ENCODE results near the gene IER3. TPM values are rescaled to one million over a fixed set of nuclear protein-coding genes. Genes with fewer than 3 reads are reported as not detected.

IER3 gene
- total and polyA plus RNA-seq, 9 of the 15 experiments (the other 6 are each of a cell fraction or from before 2014, with no cell fraction given): 1.5 to 30.0 (median 11.5) TPM

DNA sequence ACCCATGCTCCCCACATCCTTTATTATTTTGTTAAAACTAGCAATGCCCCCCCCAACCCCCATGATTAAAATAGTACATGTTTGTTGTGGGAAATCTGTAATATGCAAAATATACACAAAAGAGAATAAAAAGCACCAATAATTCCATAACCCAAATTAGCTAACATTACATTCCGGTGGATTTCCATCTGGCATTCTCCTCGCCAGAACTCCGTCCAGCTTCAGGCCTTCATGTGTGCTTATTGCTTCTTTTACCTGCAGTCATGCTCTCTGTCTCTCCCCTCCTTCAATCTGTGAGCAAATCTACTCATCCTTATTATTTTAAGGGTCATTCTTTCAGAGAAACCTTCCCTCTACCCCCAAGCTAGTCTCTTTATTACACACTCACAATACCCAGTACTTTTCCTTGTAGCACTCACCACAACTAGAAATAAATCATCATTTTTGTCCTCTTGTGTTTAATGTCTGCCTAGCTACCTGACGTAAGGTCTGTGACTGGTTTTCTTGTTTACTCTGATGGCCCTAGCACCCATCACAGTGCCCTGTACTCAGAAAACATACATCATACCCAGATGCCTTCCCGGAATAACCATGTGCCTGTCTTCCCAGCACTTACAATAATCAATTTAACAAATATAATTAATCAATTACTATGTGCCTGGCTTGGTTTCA, 25.6 kb upstream of the IER3 start (continued):
- no peak for TF ChIP-seq TRIM25 (IDR thresholded peaks at IDR 0.05; ENCODE audit: borderline replicate concordance)
- peak in 1 of 2 experiments; percentile 70; a peak in 2 of 4 replicates for TF ChIP-seq TEAD1 (CRISPR knock-in tag; IDR thresholded peaks at IDR 0.05)
- TF ChIP-seq ARHGAP35 (IDR thresholded peaks at IDR 0.05; ENCODE audit: partially characterized antibody): no peak
- 0 out of 2 replicates have a peak, but pooled peaks have one; percentile 13 for TF ChIP-seq ZNF512 (tag; IDR thresholded peaks at IDR 0.05)
- TF ChIP-seq, protein P1, sequence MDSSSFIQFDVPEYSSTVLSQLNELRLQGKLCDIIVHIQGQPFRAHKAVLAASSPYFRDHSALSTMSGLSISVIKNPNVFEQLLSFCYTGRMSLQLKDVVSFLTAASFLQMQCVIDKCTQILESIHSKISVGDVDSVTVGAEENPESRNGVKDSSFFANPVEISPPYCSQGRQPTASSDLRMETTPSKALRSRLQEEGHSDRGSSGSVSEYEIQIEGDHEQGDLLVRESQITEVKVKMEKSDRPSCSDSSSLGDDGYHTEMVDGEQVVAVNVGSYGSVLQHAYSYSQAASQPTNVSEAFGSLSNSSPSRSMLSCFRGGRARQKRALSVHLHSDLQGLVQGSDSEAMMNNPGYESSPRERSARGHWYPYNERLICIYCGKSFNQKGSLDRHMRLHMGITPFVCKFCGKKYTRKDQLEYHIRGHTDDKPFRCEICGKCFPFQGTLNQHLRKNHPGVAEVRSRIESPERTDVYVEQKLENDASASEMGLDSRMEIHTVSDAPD (CRISPR knock-in tag; IDR thresholded peaks at IDR 0.05): no peak
- no peak for TF ChIP-seq EHMT2 (IDR thresholded peaks at IDR 0.05)
- no peak for TF ChIP-seq ZNF224 (CRISPR knock-in tag; IDR thresholded peaks at IDR 0.05)
- peak; percentile 16; the same call in 1 of the 2 replicates for TF ChIP-seq NFRKB (IDR thresholded peaks at IDR 0.05; ENCODE audit: low read depth)
- TF ChIP-seq ZNF785 (CRISPR knock-in tag; IDR thresholded peaks at IDR 0.05): no peak
- no peak for TF ChIP-seq HDAC3 (IDR thresholded peaks at IDR 0.05; ENCODE audit: borderline replicate concordance, partially characterized antibody)
- TF ChIP-seq ATF2 (CRISPR knock-in tag; IDR thresholded peaks at IDR 0.05): no peak
- TF ChIP-seq MEF2A (IDR thresholded peaks at IDR 0.05; ENCODE audit: control insufficient read depth, low read depth, low read length): no peak
- TF ChIP-seq E2F4 (CRISPR knock-in tag; IDR thresholded peaks at IDR 0.05; ENCODE audit: low read depth): no peak
- TF ChIP-seq ZEB2 (IDR thresholded peaks at IDR 0.05): no peak
- no peak for TF ChIP-seq RFX1 (IDR thresholded peaks at IDR 0.05)
- no peak for TF ChIP-seq EGR1 (conservative IDR thresholded peaks at IDR 0.05)
- TF ChIP-seq GATAD2A (IDR thresholded peaks at IDR 0.05): no peak
- TF ChIP-seq NELFE (IDR thresholded peaks at IDR 0.05; ENCODE audit: insufficient read depth, insufficient read length): no peak
- peak; percentile 94 for TF ChIP-seq FOSL1 (tag; conservative IDR thresholded peaks at IDR 0.05)
- TF ChIP-seq, protein P2, sequence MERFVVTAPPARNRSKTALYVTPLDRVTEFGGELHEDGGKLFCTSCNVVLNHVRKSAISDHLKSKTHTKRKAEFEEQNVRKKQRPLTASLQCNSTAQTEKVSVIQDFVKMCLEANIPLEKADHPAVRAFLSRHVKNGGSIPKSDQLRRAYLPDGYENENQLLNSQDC (CRISPR knock-in tag; IDR thresholded peaks at IDR 0.05): 0 out of 2 replicates have a peak, but pooled peaks have one; percentile 13
- peak; percentile 77; the same call in 1 of the 2 replicates for TF ChIP-seq BRD4 (IDR thresholded peaks at IDR 0.05)
